AG09319 (cell line): ENCODE results near the gene FLRT2.

Experiments
- DNase-seq: peaks from one replicate; pipeline ENCODE4 v3.0.0-alpha.2; 2010; ENCODE audit warnings: low read depth; ENCODE audit errors: extremely low read depth
- TF ChIP-seq, protein P1 (sequence below): IDR thresholded peaks from 2 replicates; pipeline ENCODE4 v1.5.1; 2011; ENCODE audit warnings: low read depth, mild to moderate bottlenecking, inconsistent platforms, low read length, moderate library complexity

Gene FLRT2

DNA sequence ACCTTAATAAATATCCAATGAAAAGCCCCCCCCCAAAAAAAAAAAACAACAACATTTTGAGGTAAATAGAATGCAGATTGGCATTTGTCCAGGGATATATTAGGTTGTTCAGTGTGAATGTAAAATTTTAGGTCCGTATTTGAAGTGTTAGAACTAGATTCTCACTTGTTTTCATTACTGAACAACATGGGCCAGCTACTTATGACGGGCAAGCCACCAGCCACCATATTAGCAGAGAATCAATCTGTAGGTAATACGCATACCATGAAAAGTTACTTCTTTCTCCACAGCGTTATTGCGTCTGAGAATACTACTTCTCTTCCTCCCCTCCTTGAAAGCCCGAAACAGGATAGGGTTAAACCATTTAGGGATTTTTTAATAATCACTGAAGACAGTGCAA lies 5.4 kb downstream of the FLRT2 start:
- DNase-seq, result no peak
- TF ChIP-seq, protein P1, sequence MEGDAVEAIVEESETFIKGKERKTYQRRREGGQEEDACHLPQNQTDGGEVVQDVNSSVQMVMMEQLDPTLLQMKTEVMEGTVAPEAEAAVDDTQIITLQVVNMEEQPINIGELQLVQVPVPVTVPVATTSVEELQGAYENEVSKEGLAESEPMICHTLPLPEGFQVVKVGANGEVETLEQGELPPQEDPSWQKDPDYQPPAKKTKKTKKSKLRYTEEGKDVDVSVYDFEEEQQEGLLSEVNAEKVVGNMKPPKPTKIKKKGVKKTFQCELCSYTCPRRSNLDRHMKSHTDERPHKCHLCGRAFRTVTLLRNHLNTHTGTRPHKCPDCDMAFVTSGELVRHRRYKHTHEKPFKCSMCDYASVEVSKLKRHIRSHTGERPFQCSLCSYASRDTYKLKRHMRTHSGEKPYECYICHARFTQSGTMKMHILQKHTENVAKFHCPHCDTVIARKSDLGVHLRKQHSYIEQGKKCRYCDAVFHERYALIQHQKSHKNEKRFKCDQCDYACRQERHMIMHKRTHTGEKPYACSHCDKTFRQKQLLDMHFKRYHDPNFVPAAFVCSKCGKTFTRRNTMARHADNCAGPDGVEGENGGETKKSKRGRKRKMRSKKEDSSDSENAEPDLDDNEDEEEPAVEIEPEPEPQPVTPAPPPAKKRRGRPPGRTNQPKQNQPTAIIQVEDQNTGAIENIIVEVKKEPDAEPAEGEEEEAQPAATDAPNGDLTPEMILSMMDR, result no peak

GRCh38 chr14:85535991-85536832 lies 6.3 kb downstream of the FLRT2 start:
- DNase-seq, result no peak

GRCh38 chr14:85536833-85537190 lies 6.9 kb downstream of the FLRT2 start:
- TF ChIP-seq, protein P1, result no peak
- no peak for DNase-seq

More at GRCh38 chr14:85535991-85536832, 6.3 kb downstream of the FLRT2 start:
- TF ChIP-seq, protein P1, result peak; percentile 40

DNA sequence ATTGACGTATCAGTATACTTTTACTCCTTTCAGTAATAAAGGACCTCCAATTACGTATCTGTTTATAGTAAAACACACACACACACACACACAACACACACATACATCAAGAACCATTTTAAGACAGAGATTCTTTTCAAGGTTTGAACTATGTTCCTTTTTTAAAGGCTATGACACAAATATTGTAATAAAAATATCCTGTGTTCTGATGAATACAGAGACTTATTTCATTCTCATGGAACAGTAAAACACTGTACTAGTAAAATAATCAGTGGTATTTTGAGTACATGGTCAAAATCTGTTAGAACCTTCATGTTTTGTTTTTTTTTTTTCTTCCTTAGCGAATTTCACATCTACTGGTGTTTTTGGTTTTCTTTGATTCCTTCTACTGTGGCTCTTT lies 7.6 kb downstream of the FLRT2 start:
- TF ChIP-seq, protein P1, result no peak

DNA sequence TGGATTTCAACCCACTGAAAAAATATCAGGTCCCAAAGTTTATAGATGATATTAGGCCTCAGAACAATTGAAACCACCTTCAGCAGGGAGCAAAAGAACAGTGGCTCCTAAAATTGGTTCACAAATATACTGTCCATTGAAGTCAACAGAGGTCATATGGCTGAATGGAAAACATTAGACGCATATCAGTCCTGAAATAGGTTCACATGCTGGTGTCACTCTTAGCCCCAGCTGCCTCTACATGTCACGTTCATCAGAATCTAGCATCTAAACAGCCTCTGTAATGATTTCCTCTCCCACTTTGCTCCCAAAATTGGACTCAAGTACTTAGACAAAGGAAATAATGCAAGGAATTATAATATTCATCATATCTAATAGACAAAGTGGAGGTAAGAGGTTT lies 8.7 kb downstream of the FLRT2 start:
- TF ChIP-seq, protein P1, result no peak
- DNase-seq, result no peak

More for the DNA sequence above, 7.6 kb downstream of the FLRT2 start:
- no peak for DNase-seq

- DNase-seq, result no peak
- TF ChIP-seq, protein P1, result no peak
Measured at GRCh38 chr14:85539510-85539909, 9.6 kb downstream of the FLRT2 start.

DNA sequence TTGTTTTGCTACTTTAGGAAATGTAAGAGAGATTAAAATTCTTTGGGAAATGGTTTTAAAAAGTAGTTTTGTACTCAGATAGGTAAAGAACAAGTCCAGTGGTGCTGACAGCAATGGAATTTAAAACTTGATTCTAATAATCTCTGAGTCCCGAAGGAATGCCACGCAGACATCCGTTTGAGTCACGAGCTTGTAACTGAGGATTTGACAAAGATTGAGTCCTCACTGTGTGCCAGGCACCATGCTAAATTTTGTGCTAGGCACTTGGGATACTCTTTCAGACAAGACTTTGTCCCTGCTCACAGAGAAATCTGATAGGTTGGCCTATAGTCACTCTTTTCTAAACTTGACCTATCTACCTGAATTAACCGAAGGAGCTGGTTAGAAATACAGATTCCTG lies 12.7 kb downstream of the FLRT2 start:
- no peak for DNase-seq
- TF ChIP-seq, protein P1, result no peak
